GM12875 (cell line): Measurements from ENCODE around the gene SLC22A23.
A peak's percentile ranks its signal among the peaks of the same experiment; 100 is the strongest.

Experiments
- H3K4me3 ChIP-seq: one replicate; pipeline ENCODE4 v1.5.1; 2011; ENCODE audit warnings: low read depth, low read length, control low read depth
- CTCF ChIP-seq: IDR thresholded peaks from 2 replicates; pipeline ENCODE4 v1.5.1; 2011; ENCODE audit warnings: low read depth, mild to moderate bottlenecking, control low read depth, inconsistent platforms, low read length, moderate library complexity, borderline replicate concordance; ENCODE audit not compliant: insufficient read depth

Gene SLC22A23

GRCh38 chr6:3261921-3262320 lies 194.9 kb downstream of the SLC22A23 start:
- no peak overlapping the region for H3K4me3 ChIP-seq
- TF ChIP-seq CTCF, result no peak

GRCh38 chr6:3261518-3261820 lies 195.4 kb downstream of the SLC22A23 start:
- no peak for TF ChIP-seq CTCF
- H3K4me3 ChIP-seq, result no peak overlapping the region

DNA sequence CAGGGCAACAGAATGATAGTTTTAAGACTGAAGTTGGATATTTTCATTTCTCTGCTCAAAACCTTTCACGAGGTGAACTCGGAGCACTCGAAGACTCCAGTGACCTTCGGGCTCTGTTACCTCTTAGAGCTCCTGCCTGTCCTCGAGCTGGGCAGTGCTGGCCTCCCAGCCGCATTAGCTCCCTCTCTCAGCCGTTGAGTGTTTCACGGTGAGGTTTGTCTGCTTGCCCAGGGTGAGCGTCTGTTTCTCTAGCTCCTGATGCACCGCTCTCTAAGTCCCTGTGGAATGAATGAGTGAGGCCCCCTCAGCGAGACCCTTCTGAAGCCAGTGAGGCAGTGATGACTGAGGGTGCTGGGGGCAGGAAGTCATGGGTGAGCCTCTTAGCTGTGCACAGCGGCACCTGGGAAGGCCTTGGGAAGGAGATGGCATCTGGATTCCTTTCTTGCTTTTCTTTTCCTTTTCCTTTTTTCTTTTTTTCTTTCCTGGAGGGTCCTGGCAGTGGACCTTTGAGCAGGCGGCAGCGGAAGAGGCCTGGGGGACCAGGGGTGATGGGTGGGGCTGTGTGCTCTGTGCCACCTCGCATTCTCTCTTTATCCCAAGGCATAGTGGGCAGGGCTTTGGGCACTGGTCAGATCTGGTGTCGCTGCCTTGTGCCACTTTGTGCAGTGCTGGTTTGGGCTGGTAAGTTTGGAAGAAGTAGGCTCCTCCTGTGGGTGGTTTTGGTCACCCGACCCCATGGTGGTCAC lies 195.9 kb downstream of the SLC22A23 start:
- no peak overlapping the region for H3K4me3 ChIP-seq
- no peak for TF ChIP-seq CTCF

DNA sequence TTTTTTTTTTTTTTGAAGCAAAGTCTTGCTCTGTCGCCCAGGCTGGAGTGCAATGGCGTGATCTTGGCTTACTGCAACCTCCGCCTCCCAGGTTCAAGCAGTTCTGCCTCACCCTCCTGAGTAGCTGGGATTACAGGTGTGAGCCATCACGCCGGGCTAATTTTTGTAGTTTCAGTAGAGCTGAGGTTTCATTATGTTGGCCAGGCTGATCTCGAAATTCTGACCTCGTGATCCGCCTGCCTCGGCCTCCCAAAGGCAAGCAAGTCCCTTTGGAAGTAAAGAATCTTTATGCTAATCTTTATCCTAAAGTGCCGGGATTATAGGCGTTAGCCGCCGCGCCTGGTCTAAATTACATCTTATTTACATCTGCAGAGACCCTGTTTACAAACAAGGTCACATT lies 196.6 kb downstream of the SLC22A23 start:
- H3K4me3 ChIP-seq, result no peak overlapping the region
- TF ChIP-seq CTCF, result no peak

GRCh38 chr6:3259491-3259958 lies 197.3 kb downstream of the SLC22A23 start:
- peak overlapping the region; percentile 79 for H3K4me3 ChIP-seq
- no peak for TF ChIP-seq CTCF

GRCh38 chr6:3258720-3259490 lies 197.9 kb downstream of the SLC22A23 start, which contains the start of gene PSMG4:
PSMG4 (plus strand) TSS chr6:3258947; CDS start chr6:3259023, 76 bp downstream.
- no peak for TF ChIP-seq CTCF
- H3K4me3 ChIP-seq, result peak within 1 kb of the TSS; percentile 79

- no peak overlapping the region for H3K4me3 ChIP-seq
- TF ChIP-seq CTCF, result no peak
Measured at GRCh38 chr6:3258201-3258600, 198.6 kb downstream of the SLC22A23 start.
